ENCODE results near the gene ATP13A2.
"Not testable (repeated sequence)": the region's sequence is repeated elsewhere in the genome, so short reads cannot be mapped to it uniquely, and the experiment has no call there.

Gene ATP13A2

GRCh38 chr1:16946646-16947045 is 65.1 kb downstream of the ATP13A2 start:
- H3K9me3 ChIP-seq (ENCODE audit: control insufficient read depth, low read length), result no peaks in the 10 kb centered on the region
- WGBS, result 92% methylated on average over 16 of the region's 19 CpGs
- no peak overlapping the region for H3K4me2 ChIP-seq (ENCODE audit: low read length, poor library complexity, severe bottlenecking)
- H3K4me1 ChIP-seq (ENCODE audit: control insufficient read depth, insufficient read depth, low read depth, low read length), result peaks cover 15% of the 10 kb centered on the region
- H3K23ac ChIP-seq (ENCODE audit: low read length in 2 of 2), result no peak overlapping the region
- H3K9ac ChIP-seq (ENCODE audit: low read length), result no peak overlapping the region
- no peak overlapping the region for H2BK15ac ChIP-seq (ENCODE audit: low read depth, poor library complexity, severe bottlenecking)
- no peak overlapping the region for H2BK12ac ChIP-seq (ENCODE audit: low read length in 2 of 2)
- H2AFZ ChIP-seq (ENCODE audit: low read depth, low read length), result no peak overlapping the region
- DNase-seq, result no peak
- no peak overlapping the region for H4K8ac ChIP-seq (ENCODE audit: low read length)
- no peak overlapping the region for H3K27ac ChIP-seq (ENCODE audit: low read length, poor library complexity, severe bottlenecking)
- H2BK120ac ChIP-seq (ENCODE audit: low read depth, low read length), result no peak overlapping the region
- no peak overlapping the region for H3K14ac ChIP-seq (ENCODE audit: low read length in 2 of 2)
- H3K36me3 ChIP-seq (ENCODE audit: control insufficient read depth in 1 of 2, insufficient read depth in 2 of 2, low read depth in 1 of 2, low read length in 2 of 2), result peaks cover 4 to 26% of the 10 kb centered on the region in 2 experiments
- no peak overlapping the region for H2AK5ac ChIP-seq (ENCODE audit: low read length, severe bottlenecking)
- no peak overlapping the region for H4K91ac ChIP-seq (ENCODE audit: low read length)
- H3K4ac ChIP-seq (ENCODE audit: low read depth in 1 of 2, low read length in 2 of 2), result no peak overlapping the region
- H3K27me3 ChIP-seq (ENCODE audit: control insufficient read depth in 1 of 2, insufficient read depth in 1 of 2, low read length in 2 of 2), result no peaks in the 10 kb centered on the region
- H2BK5ac ChIP-seq (ENCODE audit: low read depth, low read length, poor library complexity, severe bottlenecking), result no peak overlapping the region
- no peak overlapping the region for H3K18ac ChIP-seq (ENCODE audit: low read depth in 1 of 2, low read length in 2 of 2)
- H3K79me1 ChIP-seq (replicated peaks; ENCODE audit: low read length, poor library complexity, severe bottlenecking), result no peaks in the 10 kb centered on the region
- H3K4me3 ChIP-seq (ENCODE audit: insufficient read depth in 1 of 2, low read depth in 1 of 2, low read length in 2 of 2), result no peak overlapping the region

- not testable (repeated sequence) for H2AK5ac ChIP-seq (ENCODE audit: low read length, severe bottlenecking); H3K18ac ChIP-seq (ENCODE audit: low read depth in 1 of 2, low read length in 2 of 2); H4K91ac ChIP-seq (ENCODE audit: low read length); H2BK120ac ChIP-seq (ENCODE audit: low read depth, low read length); H2BK12ac ChIP-seq (ENCODE audit: low read length in 2 of 2); H3K27me3 ChIP-seq (ENCODE audit: control insufficient read depth in 1 of 2, insufficient read depth in 1 of 2, low read length in 2 of 2); H3K23ac ChIP-seq (ENCODE audit: low read length in 2 of 2); H3K4me2 ChIP-seq (ENCODE audit: low read length, poor library complexity, severe bottlenecking); H3K14ac ChIP-seq (ENCODE audit: low read length in 2 of 2); DNase-seq; H3K4me3 ChIP-seq (ENCODE audit: insufficient read depth in 1 of 2, low read depth in 1 of 2, low read length in 2 of 2); H2BK5ac ChIP-seq (ENCODE audit: low read depth, low read length, poor library complexity, severe bottlenecking); H3K9me3 ChIP-seq (ENCODE audit: control insufficient read depth, low read length); H3K27ac ChIP-seq (ENCODE audit: low read length, poor library complexity, severe bottlenecking); H3K4ac ChIP-seq (ENCODE audit: low read depth in 1 of 2, low read length in 2 of 2); H4K8ac ChIP-seq (ENCODE audit: low read length); H2AFZ ChIP-seq (ENCODE audit: low read depth, low read length); H2BK15ac ChIP-seq (ENCODE audit: low read depth, poor library complexity, severe bottlenecking); H3K79me1 ChIP-seq (replicated peaks; ENCODE audit: low read length, poor library complexity, severe bottlenecking); H3K9ac ChIP-seq (ENCODE audit: low read length)
- WGBS, result 98% methylated on average over 9 of the region's 13 CpGs
- H3K4me1 ChIP-seq (ENCODE audit: control insufficient read depth, insufficient read depth, low read depth, low read length), result peaks cover 15% of the 10 kb centered on the region
- peaks cover 4 to 26% of the 10 kb centered on the region in 2 experiments for H3K36me3 ChIP-seq (ENCODE audit: control insufficient read depth in 1 of 2, insufficient read depth in 2 of 2, low read depth in 1 of 2, low read length in 2 of 2)
Observed at GRCh38 chr1:16946185-16946584, 65.5 kb downstream of the ATP13A2 start.

- H2BK12ac ChIP-seq (ENCODE audit: low read length in 2 of 2); H3K18ac ChIP-seq (ENCODE audit: low read depth in 1 of 2, low read length in 2 of 2); H3K4ac ChIP-seq (ENCODE audit: low read depth in 1 of 2, low read length in 2 of 2); H3K27me3 ChIP-seq (ENCODE audit: control insufficient read depth in 1 of 2, insufficient read depth in 1 of 2, low read length in 2 of 2); DNase-seq; H2BK15ac ChIP-seq (ENCODE audit: low read depth, poor library complexity, severe bottlenecking); H4K8ac ChIP-seq (ENCODE audit: low read length); H4K91ac ChIP-seq (ENCODE audit: low read length); H3K23ac ChIP-seq (ENCODE audit: low read length in 2 of 2); H3K79me1 ChIP-seq (replicated peaks; ENCODE audit: low read length, poor library complexity, severe bottlenecking); H3K9ac ChIP-seq (ENCODE audit: low read length); H2AK5ac ChIP-seq (ENCODE audit: low read length, severe bottlenecking); H3K4me3 ChIP-seq (ENCODE audit: insufficient read depth in 1 of 2, low read depth in 1 of 2, low read length in 2 of 2); H3K4me2 ChIP-seq (ENCODE audit: low read length, poor library complexity, severe bottlenecking); H3K9me3 ChIP-seq (ENCODE audit: control insufficient read depth, low read length); H2BK5ac ChIP-seq (ENCODE audit: low read depth, low read length, poor library complexity, severe bottlenecking); H3K27ac ChIP-seq (ENCODE audit: low read length, poor library complexity, severe bottlenecking); H2AFZ ChIP-seq (ENCODE audit: low read depth, low read length); H2BK120ac ChIP-seq (ENCODE audit: low read depth, low read length); H3K14ac ChIP-seq (ENCODE audit: low read length in 2 of 2): not testable (repeated sequence)
- H3K36me3 ChIP-seq (ENCODE audit: control insufficient read depth in 1 of 2, insufficient read depth in 2 of 2, low read depth in 1 of 2, low read length in 2 of 2), result peaks cover 4 to 26% of the 10 kb centered on the region in 2 experiments
- peaks cover 15% of the 10 kb centered on the region for H3K4me1 ChIP-seq (ENCODE audit: control insufficient read depth, insufficient read depth, low read depth, low read length)
- WGBS, result 91% methylated on average over 1 of the region's 9 CpGs
Observed at GRCh38 chr1:16945512-16945911, 66.2 kb downstream of the ATP13A2 start.

- H3K23ac ChIP-seq (ENCODE audit: low read length in 2 of 2), result no peak overlapping the region
- no peak overlapping the region for H2AFZ ChIP-seq (ENCODE audit: low read depth, low read length)
- no peak overlapping the region for H2BK12ac ChIP-seq (ENCODE audit: low read length in 2 of 2)
- H3K79me1 ChIP-seq (replicated peaks; ENCODE audit: low read length, poor library complexity, severe bottlenecking), result no peaks in the 10 kb centered on the region
- H3K14ac ChIP-seq (ENCODE audit: low read length in 2 of 2), result no peak overlapping the region
- no peak overlapping the region for H3K4ac ChIP-seq (ENCODE audit: low read depth in 1 of 2, low read length in 2 of 2)
- no peak overlapping the region for H3K27ac ChIP-seq (ENCODE audit: low read length, poor library complexity, severe bottlenecking)
- no peak overlapping the region for H3K4me2 ChIP-seq (ENCODE audit: low read length, poor library complexity, severe bottlenecking)
- 96% methylated on average over 16 of the region's 19 CpGs for WGBS
- H2BK15ac ChIP-seq (ENCODE audit: low read depth, poor library complexity, severe bottlenecking), result no peak overlapping the region
- no peaks in the 10 kb centered on the region for H3K9me3 ChIP-seq (ENCODE audit: control insufficient read depth, low read length)
- H3K18ac ChIP-seq (ENCODE audit: low read depth in 1 of 2, low read length in 2 of 2), result no peak overlapping the region
- H2AK5ac ChIP-seq (ENCODE audit: low read length, severe bottlenecking), result no peak overlapping the region
- peak overlapping the region in 1 of 2 experiments; percentile 20 for H3K4me3 ChIP-seq (ENCODE audit: insufficient read depth in 1 of 2, low read depth in 1 of 2, low read length in 2 of 2)
- DNase-seq, result no peak
- H3K4me1 ChIP-seq (ENCODE audit: control insufficient read depth, insufficient read depth, low read depth, low read length), result peaks cover 13% of the 10 kb centered on the region
- no peak overlapping the region for H2BK5ac ChIP-seq (ENCODE audit: low read depth, low read length, poor library complexity, severe bottlenecking)
- no peak overlapping the region for H2BK120ac ChIP-seq (ENCODE audit: low read depth, low read length)
- no peaks in the 10 kb centered on the region for H3K27me3 ChIP-seq (ENCODE audit: control insufficient read depth in 1 of 2, insufficient read depth in 1 of 2, low read length in 2 of 2)
- no peak overlapping the region for H4K8ac ChIP-seq (ENCODE audit: low read length)
- H3K9ac ChIP-seq (ENCODE audit: low read length), result no peak overlapping the region
- peaks cover 4 to 29% of the 10 kb centered on the region in 2 experiments for H3K36me3 ChIP-seq (ENCODE audit: control insufficient read depth in 1 of 2, insufficient read depth in 2 of 2, low read depth in 1 of 2, low read length in 2 of 2)
- H4K91ac ChIP-seq (ENCODE audit: low read length), result peak overlapping the region; percentile 22
Observed at GRCh38 chr1:16944038-16944437, 67.7 kb downstream of the ATP13A2 start.

Data from mesenchymal stem cell (in vitro differentiated cells and primary cell).